ENCODE measurements around the gene PCDHA2. TPM values are rescaled to one million over a fixed set of nuclear protein-coding genes. Genes with fewer than 3 reads are reported as not detected.
A peak's percentile ranks its signal among the peaks of the same experiment; 100 is the strongest.
"Not testable (repeated sequence)": the region's sequence is repeated elsewhere in the genome, so short reads cannot be mapped to it uniquely, and the experiment has no call there.

Gene PCDHA2
- total RNA-seq, 6 experiments from 2014 or later = 0.13 TPM; not detected in 5

DNA sequence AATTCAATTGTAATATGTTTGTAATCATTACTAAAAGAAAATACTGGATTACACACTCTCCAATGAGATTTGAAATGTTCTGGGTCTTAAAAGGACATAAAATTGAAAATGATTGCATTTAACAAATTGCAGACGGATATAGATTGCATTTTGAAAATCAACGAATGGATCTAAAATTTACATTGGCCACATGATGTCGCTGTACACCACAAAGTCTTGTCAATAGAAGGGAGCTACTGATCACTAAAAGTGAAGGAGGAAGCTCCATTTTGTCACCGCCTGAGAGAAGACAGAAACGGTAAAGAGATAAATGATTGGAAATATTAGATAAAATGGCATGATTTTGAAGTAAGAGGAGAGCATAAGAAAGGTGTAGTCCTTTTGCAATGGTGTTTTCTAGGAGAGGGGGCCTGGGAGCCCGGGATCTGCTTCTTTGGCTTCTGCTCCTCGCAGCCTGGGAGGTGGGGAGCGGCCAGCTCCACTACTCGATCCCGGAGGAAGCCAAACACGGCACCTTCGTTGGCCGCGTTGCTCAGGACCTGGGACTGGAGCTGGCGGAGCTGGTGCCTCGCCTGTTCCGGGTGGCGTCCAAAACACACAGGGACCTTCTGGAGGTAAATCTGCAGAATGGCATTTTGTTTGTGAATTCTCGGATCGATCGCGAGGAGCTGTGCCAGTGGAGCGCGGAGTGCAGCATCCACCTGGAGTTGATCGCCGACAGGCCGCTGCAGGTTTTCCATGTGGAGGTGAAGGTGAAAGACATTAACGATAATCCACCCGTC lies 8.6 kb upstream of the PCDHA2 start, which contains the start of gene PCDHA1:
Gene PCDHA1, plus strand, starts transcription at position 236 of the 782 bp plus-strand sequence.
- peaks cover 5% of the 10 kb centered on the region; the same call in 1 of the 2 replicates for H3K36me3 Mint-ChIP-seq (ENCODE audit: low read depth)
- TF ChIP-seq, protein P1, sequence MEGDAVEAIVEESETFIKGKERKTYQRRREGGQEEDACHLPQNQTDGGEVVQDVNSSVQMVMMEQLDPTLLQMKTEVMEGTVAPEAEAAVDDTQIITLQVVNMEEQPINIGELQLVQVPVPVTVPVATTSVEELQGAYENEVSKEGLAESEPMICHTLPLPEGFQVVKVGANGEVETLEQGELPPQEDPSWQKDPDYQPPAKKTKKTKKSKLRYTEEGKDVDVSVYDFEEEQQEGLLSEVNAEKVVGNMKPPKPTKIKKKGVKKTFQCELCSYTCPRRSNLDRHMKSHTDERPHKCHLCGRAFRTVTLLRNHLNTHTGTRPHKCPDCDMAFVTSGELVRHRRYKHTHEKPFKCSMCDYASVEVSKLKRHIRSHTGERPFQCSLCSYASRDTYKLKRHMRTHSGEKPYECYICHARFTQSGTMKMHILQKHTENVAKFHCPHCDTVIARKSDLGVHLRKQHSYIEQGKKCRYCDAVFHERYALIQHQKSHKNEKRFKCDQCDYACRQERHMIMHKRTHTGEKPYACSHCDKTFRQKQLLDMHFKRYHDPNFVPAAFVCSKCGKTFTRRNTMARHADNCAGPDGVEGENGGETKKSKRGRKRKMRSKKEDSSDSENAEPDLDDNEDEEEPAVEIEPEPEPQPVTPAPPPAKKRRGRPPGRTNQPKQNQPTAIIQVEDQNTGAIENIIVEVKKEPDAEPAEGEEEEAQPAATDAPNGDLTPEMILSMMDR (IDR thresholded peaks at IDR 0.05) = peak; percentile 47
- no peaks in the 10 kb centered on the region; the same call in 1 of the 2 replicates for H3K27me3 Mint-ChIP-seq (ENCODE audit: insufficient read depth)
- no peak within 1 kb of the TSS for H3K27ac Mint-ChIP-seq
- no peaks in the 10 kb centered on the region for H3K4me1 Mint-ChIP-seq (ENCODE audit: low read depth)
- DNase-seq = no peak
- peak within 1 kb of the TSS; percentile 58; the same call in 1 of the 2 replicates for H3K4me3 Mint-ChIP-seq
- peaks cover 48% of the 10 kb centered on the region for H3K9me3 Mint-ChIP-seq

DNA sequence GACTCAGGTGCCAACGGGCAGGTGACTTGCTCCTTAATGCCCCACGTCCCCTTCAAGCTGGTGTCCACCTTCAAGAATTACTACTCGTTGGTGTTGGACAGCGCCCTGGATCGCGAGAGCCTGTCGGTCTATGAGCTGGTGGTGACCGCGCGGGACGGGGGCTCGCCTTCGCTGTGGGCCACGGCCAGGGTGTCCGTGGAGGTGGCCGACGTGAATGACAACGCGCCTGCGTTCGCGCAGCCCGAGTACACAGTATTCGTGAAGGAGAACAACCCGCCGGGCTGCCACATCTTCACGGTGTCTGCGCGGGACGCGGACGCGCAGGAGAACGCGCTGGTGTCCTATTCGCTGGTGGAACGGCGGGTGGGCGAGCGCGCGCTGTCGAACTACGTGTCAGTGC lies 7.2 kb upstream of the PCDHA2 start:
- H3K9me3 Mint-ChIP-seq = peaks cover 40% of the 10 kb centered on the region
- not testable (repeated sequence) for H3K4me1 Mint-ChIP-seq (ENCODE audit: low read depth); DNase-seq; H3K27me3 Mint-ChIP-seq (ENCODE audit: insufficient read depth); H3K27ac Mint-ChIP-seq; H3K4me3 Mint-ChIP-seq; H3K36me3 Mint-ChIP-seq (ENCODE audit: low read depth)

DNA sequence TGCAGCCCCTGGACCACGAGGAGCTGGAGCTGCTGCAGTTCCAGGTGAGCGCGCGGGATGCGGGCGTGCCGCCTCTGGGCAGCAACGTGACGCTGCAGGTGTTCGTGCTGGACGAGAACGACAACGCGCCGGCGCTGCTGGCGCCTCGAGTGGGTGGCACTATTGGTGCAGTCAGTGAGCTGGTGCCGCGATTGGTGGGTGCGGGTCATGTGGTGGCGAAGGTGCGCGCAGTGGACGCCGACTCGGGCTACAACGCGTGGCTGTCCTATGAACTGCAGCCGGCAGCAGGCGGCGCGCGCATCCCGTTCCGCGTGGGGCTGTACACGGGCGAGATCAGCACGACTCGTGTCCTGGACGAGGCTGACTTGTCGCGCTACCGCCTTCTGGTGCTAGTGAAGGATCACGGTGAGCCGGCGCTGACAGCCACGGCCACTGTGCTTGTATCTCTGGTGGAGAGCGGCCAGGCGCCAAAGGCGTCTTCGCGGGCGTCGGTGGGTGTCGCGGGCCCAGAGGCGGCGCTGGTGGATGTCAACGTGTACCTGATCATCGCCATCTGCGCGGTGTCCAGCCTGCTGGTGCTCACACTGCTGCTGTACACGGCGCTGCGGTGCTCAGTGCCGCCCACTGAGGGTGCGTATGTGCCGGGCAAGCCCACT lies 6.7 kb upstream of the PCDHA2 start:
- H3K27ac Mint-ChIP-seq; H3K27me3 Mint-ChIP-seq (ENCODE audit: insufficient read depth); H3K4me3 Mint-ChIP-seq; H3K36me3 Mint-ChIP-seq (ENCODE audit: low read depth); H3K4me1 Mint-ChIP-seq (ENCODE audit: low read depth); DNase-seq: not testable (repeated sequence)
- H3K9me3 Mint-ChIP-seq = peaks cover 40% of the 10 kb centered on the region

DNA sequence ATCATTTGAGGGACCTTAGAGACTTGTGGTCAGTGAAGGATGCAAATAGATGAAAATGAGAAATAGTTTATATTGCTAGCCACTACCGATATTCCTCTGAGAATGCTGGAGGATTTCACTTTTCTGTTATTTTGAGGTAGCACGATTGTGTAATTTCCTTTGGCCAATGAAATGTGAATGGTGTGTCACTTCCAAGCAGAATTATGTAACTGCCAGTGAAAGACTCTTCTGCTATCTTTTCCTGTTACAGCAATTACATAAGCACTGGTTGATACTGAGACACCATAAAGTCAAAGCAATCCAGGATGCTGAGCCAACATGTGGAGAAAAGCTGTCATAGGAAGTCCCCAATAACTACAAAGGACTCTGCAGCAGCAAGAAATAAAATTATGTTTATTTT lies 3.6 kb upstream of the PCDHA2 start:
- H3K4me1 Mint-ChIP-seq (ENCODE audit: low read depth) = no peaks in the 10 kb centered on the region
- H3K9me3 Mint-ChIP-seq = peaks cover 45% of the 10 kb centered on the region
- no peak for DNase-seq
- no peak overlapping the region for H3K4me3 Mint-ChIP-seq
- no peaks in the 10 kb centered on the region; the same call in 1 of the 2 replicates for H3K27me3 Mint-ChIP-seq (ENCODE audit: insufficient read depth)
- peaks cover 2% of the 10 kb centered on the region; the same call in 1 of the 2 replicates for H3K36me3 Mint-ChIP-seq (ENCODE audit: low read depth)
- H3K27ac Mint-ChIP-seq = no peak overlapping the region
- TF ChIP-seq, protein P1 (IDR thresholded peaks at IDR 0.05) = no peak

DNA sequence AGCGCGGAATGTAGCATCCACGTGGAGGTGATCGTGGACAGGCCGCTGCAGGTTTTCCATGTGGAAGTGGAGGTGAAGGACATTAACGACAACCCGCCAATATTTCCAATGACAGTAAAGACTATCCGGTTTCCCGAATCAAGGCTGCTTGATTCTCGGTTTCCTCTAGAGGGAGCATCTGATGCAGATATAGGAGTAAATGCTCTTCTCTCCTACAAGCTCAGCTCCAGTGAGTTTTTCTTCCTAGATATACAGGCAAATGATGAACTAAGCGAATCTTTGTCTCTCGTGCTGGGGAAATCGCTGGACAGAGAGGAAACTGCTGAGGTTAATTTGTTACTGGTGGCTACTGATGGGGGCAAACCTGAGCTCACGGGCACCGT lies 598 bp downstream of the PCDHA2 start:
- peak overlapping the region; percentile 81; the same call in 1 of the 2 replicates for H3K4me3 Mint-ChIP-seq
- DNase-seq = no peak
- no peaks in the 10 kb centered on the region for H3K36me3 Mint-ChIP-seq (ENCODE audit: low read depth)
- H3K9me3 Mint-ChIP-seq = peaks cover 20% of the 10 kb centered on the region; the same call in 1 of the 2 replicates
- no peaks in the 10 kb centered on the region for H3K4me1 Mint-ChIP-seq (ENCODE audit: low read depth)
- no peaks in the 10 kb centered on the region for H3K27me3 Mint-ChIP-seq (ENCODE audit: insufficient read depth)
- no peak overlapping the region for H3K27ac Mint-ChIP-seq
- TF ChIP-seq, protein P1 (IDR thresholded peaks at IDR 0.05) = no peak

DNA sequence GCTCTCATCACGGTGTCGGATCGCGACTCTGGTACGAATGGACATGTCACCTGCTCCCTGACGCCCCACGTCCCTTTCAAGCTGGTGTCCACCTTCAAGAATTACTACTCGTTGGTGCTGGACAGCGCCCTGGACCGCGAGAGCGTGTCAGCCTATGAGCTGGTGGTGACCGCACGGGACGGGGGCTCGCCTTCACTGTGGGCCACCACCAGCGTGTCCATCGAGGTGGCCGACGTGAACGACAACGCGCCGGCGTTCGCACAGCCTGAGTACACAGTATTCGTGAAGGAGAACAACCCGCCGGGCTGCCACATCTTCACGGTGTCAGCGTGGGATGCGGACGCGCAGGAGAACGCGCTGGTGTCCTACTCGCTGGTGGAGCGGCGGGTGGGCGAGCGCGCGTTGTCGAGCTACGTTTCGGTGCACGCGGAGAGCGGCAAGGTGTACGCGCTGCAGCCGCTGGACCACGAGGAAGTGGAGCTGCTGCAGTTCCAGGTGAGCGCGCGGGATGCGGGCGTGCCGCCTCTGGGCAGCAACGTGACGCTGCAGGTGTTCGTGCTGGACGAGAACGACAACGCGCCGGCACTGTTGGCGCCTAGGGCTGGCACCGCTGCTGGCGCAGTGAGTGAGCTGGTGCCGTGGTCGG lies 1.5 kb downstream of the PCDHA2 start:
- H3K4me3 Mint-ChIP-seq; H3K27me3 Mint-ChIP-seq (ENCODE audit: insufficient read depth); H3K27ac Mint-ChIP-seq; DNase-seq; H3K4me1 Mint-ChIP-seq (ENCODE audit: low read depth); H3K36me3 Mint-ChIP-seq (ENCODE audit: low read depth): not testable (repeated sequence)
- H3K9me3 Mint-ChIP-seq = peaks cover 21% of the 10 kb centered on the region; the same call in 1 of the 2 replicates
